Natural killer cell (primary cell): Measurements from ENCODE around the gene GIMAP8. TPM values are rescaled to one million over a fixed set of nuclear protein-coding genes. Genes with fewer than 3 reads are reported as not detected.

Experiments used
- ATAC-seq, 3 donors: fragments of 150-1000 bp in 2 of 3; fragments of 200-7000 bp in 1 of 3; cut with Tn5 transposase; 1 replicate in 1 of 3; 2 replicates in 2 of 3; pipeline ENCODE4 v1.10.0; 2021; ENCODE audit warnings: mild to moderate bottlenecking in 2 of 3, moderate library complexity in 2 of 3
- DNase-seq, 2 donors: peaks; one replicate each; pipeline versions ENCODE4 v3.0.0 to v3.0.0-alpha.2; 2013 to 2021; ENCODE audit warnings: mixed read lengths in 1 of 2
- H3K27ac ChIP-seq: one replicate; pipeline ENCODE4 v1.5.1; 2013; ENCODE audit warnings: mild to moderate bottlenecking, low read length
- H3K27me3 ChIP-seq: one replicate; pipeline ENCODE4 v1.6.1; 2013; ENCODE audit warnings: low read length; ENCODE audit not compliant: control insufficient read depth, insufficient read depth
- H3K36me3 ChIP-seq: one replicate; pipeline ENCODE4 v1.6.1; 2013; ENCODE audit warnings: low read length; ENCODE audit not compliant: control insufficient read depth, insufficient read depth
- H3K4me1 ChIP-seq: one replicate; pipeline ENCODE4 v1.6.1; 2013; ENCODE audit warnings: low read length; ENCODE audit not compliant: control insufficient read depth, insufficient read depth
- H3K4me3 ChIP-seq: one replicate; pipeline ENCODE4 v1.5.1; 2013; ENCODE audit warnings: low read length
- H3K9me3 ChIP-seq: one replicate; pipeline ENCODE4 v1.6.1; 2013; ENCODE audit warnings: low read length; ENCODE audit not compliant: control insufficient read depth, insufficient read depth
- H3K27ac Mint-ChIP-seq, 2 donors: one replicate each; pipeline ENCODE4 v1.8.0; 2022; ENCODE audit warnings: mild to moderate bottlenecking in 2 of 2, mixed read lengths in 2 of 2, moderate library complexity in 1 of 2
- H3K27me3 Mint-ChIP-seq, 2 donors: one replicate each; pipeline ENCODE4 v1.8.0; 2022; ENCODE audit warnings: low read depth in 2 of 2, mixed read lengths in 2 of 2
- H3K36me3 Mint-ChIP-seq: one replicate; pipeline ENCODE4 v1.8.0; 2022; ENCODE audit warnings: mixed read lengths
- H3K4me1 Mint-ChIP-seq, 2 donors: one replicate each; pipeline ENCODE4 v1.8.0; 2022; ENCODE audit warnings: mixed read lengths in 2 of 2
- H3K4me3 Mint-ChIP-seq: one replicate; pipeline ENCODE4 v1.8.0; 2022; ENCODE audit warnings: mild to moderate bottlenecking, moderate library complexity, mixed read lengths
- H3K9me3 Mint-ChIP-seq, 2 donors: one replicate each; pipeline ENCODE4 v1.8.0; 2022; ENCODE audit warnings: mixed read lengths in 2 of 2
- WGBS: methylation state at CpG from one replicate; pipeline ENCODE4 v1.1.7; 2013; ENCODE audit warnings: missing lambda C conversion rate; ENCODE audit not compliant: insufficient coverage; 5-methylcytosine and 5-hydroxymethylcytosine counted together
- intact Hi-C: fragments of 100-400 bp; cut with micrococcal nuclease; formaldehyde crosslinking; loops from one replicate; pipeline ENCODE4 v1.14.2; 2022
- total RNA-seq, 4 donors: library from RNA; stranded (reverse); fragments of 120-200 nt in 1 of 4; gene quantifications; one replicate each; pipeline versions ENCODE4 v1.2.3 to v1.2.4, GENCODE V29; 2013 to 2022
- TF ChIP-seq, protein P1 (sequence below): fragments of 200-600 bp; IDR thresholded peaks from one replicate; pipeline ENCODE4 v1.8.0; 2022; ENCODE audit warnings: antibody characterized with exemption

Gene GIMAP8
- total RNA-seq, 3 donors from 2014 or later (not counting 1 experiment from before 2014, with no cell fraction given): 6.7 to 17.7 (median 8.4) TPM

DNA sequence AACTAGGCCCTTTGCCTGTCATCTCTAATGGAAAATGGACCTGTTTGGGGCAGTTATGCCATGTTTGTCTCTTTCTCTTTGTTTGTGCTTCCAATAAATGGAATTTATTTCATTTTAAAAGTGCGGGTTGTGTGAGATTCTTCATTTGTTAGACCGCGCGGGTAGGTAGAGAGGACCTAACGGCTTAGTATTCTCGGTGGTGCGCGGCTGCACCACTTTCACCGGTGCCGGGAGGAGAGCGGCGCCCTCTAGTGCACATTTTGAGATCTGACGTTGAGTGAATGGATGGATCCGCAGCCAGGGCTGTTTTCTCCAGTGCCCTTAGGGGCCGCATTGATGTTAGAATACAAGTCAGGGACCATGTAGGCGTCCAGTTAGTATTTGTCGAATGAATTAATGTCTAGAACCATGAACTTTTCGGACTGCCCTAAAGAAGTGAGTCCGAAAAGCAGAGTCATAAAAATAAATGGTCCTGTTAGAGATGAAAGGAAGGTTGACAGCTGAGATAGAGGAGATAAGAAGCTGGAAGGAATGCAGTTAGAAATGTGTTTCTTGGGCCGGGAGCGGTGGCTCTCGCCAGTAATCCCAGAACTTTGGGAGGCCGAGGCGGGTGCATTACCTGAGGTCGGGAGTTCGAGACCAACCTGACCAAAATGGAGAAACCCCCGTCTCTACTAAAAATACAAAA, 29.3 kb upstream of the GIMAP8 start:
- Histone ChIP-seq H3K27me3 (no peaks in the 10 kb centered on the region), H3K4me3 (no peak overlapping the region), H3K36me3 (no peaks in the 10 kb centered on the region), H3K9me3 (no peaks in the 10 kb centered on the region), H3K4me1 (no peaks in the 10 kb centered on the region), H3K27ac (no peak overlapping the region)
- TF ChIP-seq, protein P1, sequence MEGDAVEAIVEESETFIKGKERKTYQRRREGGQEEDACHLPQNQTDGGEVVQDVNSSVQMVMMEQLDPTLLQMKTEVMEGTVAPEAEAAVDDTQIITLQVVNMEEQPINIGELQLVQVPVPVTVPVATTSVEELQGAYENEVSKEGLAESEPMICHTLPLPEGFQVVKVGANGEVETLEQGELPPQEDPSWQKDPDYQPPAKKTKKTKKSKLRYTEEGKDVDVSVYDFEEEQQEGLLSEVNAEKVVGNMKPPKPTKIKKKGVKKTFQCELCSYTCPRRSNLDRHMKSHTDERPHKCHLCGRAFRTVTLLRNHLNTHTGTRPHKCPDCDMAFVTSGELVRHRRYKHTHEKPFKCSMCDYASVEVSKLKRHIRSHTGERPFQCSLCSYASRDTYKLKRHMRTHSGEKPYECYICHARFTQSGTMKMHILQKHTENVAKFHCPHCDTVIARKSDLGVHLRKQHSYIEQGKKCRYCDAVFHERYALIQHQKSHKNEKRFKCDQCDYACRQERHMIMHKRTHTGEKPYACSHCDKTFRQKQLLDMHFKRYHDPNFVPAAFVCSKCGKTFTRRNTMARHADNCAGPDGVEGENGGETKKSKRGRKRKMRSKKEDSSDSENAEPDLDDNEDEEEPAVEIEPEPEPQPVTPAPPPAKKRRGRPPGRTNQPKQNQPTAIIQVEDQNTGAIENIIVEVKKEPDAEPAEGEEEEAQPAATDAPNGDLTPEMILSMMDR: peak; percentile 94
- 25% methylated on average over 27 of the region's 27 CpGs for WGBS
- no peaks in the 10 kb centered on the region for H3K9me3 Mint-ChIP-seq
- H3K4me3 Mint-ChIP-seq: peak overlapping the region; percentile 18
- DNase-seq: peak; percentile 81 to 92
- peak overlapping the region in 1 of 2 donors; percentile 14 for H3K27ac Mint-ChIP-seq
- peak; percentile 94 to 100 (median 100) for ATAC-seq
- H3K4me1 Mint-ChIP-seq: peaks cover 7 to 8% of the 10 kb centered on the region in 2 donors
- H3K27me3 Mint-ChIP-seq: peaks cover 0 to 7% of the 10 kb centered on the region in 2 donors
- intact Hi-C loops: loop anchor here (1.0 kb wide), 1 partner anchor 64 kb away; no protein-coding TSS in a partner anchor
- no peaks in the 10 kb centered on the region for H3K36me3 Mint-ChIP-seq

DNA sequence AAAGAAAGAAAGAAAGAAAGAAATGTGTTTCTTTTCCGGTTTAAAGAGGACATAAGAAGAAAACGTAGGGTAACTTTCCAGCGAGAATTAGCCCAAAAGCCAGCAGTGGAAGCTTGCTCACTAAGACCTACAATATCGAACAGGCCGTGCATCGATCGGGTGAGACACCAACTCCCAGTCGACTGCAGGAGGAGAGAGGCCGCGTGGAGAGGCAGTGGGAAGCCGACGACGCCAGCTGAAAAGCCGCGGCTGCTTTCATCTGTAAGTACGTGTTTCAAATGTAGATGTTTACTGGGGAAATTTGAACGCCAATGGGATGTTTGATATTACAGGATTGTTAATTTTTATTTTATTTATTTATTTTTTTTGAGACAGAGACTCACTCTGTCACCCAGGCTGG, 28.6 kb upstream of the GIMAP8 start:
- TF ChIP-seq, protein P1: no peak
- ATAC-seq (no peak), DNase-seq (no peak)
- Mint-ChIP-seq H3K36me3 (no peaks in the 10 kb centered on the region), H3K27ac (no peak overlapping the region), H3K4me1 (peaks cover 7 to 8% of the 10 kb centered on the region in 2 donors), H3K9me3 (no peaks in the 10 kb centered on the region), H3K4me3 (no peak overlapping the region), H3K27me3 (peaks cover 0 to 7% of the 10 kb centered on the region in 2 donors)
- Histone ChIP-seq H3K9me3 (no peaks in the 10 kb centered on the region), H3K36me3 (no peaks in the 10 kb centered on the region), H3K27ac (no peak overlapping the region), H3K4me1 (no peaks in the 10 kb centered on the region), H3K4me3 (no peak overlapping the region), H3K27me3 (no peaks in the 10 kb centered on the region)
- 85% methylated on average over 17 of the region's 17 CpGs for WGBS
- intact Hi-C loops: loop anchor here (1.0 kb wide), 1 partner anchor 65 kb away; no protein-coding TSS in a partner anchor

DNA sequence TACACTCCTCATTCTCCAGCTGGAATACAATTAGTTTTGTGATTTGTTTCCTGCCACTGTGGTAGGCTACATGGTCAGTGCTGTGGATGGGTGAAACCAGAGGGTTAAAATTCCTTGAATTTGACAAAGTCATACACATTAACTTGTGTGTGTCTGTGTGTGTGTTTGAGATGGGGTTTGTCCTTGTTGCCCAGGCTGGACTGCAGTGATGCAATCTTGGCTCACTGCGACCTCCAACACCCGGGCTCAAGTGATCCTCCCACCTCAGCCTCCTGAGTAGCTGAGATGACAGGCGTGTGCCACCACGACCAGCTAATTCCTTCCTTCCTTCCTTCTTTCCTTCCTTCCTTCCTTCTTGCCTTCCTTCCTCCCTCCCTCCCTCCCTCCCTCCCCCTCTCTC, 24.8 kb upstream of the GIMAP8 start:
- WGBS: 72% methylated on average over 4 of the region's 4 CpGs
- DNase-seq: no peak
- TF ChIP-seq, protein P1: no peak
- no peak overlapping the region for H3K27ac Mint-ChIP-seq
- H3K27me3 ChIP-seq: no peaks in the 10 kb centered on the region
- no peak overlapping the region for H3K4me3 ChIP-seq
- peaks cover 0 to 4% of the 10 kb centered on the region in 2 donors for H3K27me3 Mint-ChIP-seq
- H3K9me3 ChIP-seq: no peaks in the 10 kb centered on the region
- peaks cover 20% of the 10 kb centered on the region for H3K4me1 ChIP-seq
- H3K4me1 Mint-ChIP-seq: peaks cover 15 to 17% of the 10 kb centered on the region in 2 donors
- no peak overlapping the region for H3K4me3 Mint-ChIP-seq
- no peaks in the 10 kb centered on the region for H3K9me3 Mint-ChIP-seq
- intact Hi-C loops: no loop called here
- no peaks in the 10 kb centered on the region for H3K36me3 ChIP-seq
- no peak overlapping the region for H3K27ac ChIP-seq
- ATAC-seq: no peak
- H3K36me3 Mint-ChIP-seq: no peaks in the 10 kb centered on the region
